DND-41 (cell line): ENCODE results near the gene PSEN1.

ENCODE experiments used
- EZH2 ChIP-seq: IDR thresholded peaks from 3 replicates; pipeline ENCODE4 v1.6.1; 2012; ENCODE audit warnings: borderline replicate concordance, low read depth, mild to moderate bottlenecking, moderate library complexity, low read length, inconsistent platforms; ENCODE audit not compliant: severe bottlenecking
- TF ChIP-seq, protein P1 (sequence below): IDR thresholded peaks from 2 replicates; pipeline ENCODE4 v1.5.1; 2012; ENCODE audit warnings: borderline replicate concordance, low read length, moderate library complexity, mild to moderate bottlenecking; ENCODE audit not compliant: poor library complexity, severe bottlenecking; ENCODE audit errors: extremely low read depth

DNA sequence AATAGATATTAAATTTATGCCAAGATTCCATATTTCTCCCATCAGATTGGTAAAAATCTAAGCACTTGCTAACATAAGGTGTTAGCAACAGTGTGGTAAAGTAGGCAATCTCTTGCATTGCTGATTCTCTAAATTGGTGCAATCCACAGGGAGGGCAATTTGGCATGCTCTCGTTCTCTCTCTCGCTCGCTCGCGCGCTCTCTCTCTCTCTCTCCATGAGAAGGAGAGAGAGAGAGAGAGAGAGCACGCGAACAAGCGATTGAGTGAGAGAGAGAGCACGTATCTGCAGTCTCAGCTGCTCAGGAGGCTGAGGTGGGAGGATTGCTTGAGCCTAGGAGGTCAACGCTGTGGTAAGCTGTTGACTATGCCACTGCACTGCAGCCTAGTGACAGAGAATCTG, 25.9 kb downstream of the PSEN1 start:
- TF ChIP-seq, protein P1, sequence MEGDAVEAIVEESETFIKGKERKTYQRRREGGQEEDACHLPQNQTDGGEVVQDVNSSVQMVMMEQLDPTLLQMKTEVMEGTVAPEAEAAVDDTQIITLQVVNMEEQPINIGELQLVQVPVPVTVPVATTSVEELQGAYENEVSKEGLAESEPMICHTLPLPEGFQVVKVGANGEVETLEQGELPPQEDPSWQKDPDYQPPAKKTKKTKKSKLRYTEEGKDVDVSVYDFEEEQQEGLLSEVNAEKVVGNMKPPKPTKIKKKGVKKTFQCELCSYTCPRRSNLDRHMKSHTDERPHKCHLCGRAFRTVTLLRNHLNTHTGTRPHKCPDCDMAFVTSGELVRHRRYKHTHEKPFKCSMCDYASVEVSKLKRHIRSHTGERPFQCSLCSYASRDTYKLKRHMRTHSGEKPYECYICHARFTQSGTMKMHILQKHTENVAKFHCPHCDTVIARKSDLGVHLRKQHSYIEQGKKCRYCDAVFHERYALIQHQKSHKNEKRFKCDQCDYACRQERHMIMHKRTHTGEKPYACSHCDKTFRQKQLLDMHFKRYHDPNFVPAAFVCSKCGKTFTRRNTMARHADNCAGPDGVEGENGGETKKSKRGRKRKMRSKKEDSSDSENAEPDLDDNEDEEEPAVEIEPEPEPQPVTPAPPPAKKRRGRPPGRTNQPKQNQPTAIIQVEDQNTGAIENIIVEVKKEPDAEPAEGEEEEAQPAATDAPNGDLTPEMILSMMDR = no peak
- no peak for TF ChIP-seq EZH2
